Measurements from ENCODE around the gene MRO. TPM values are rescaled to one million over a fixed set of nuclear protein-coding genes. Genes with fewer than 3 reads are reported as not detected.

MRO gene
- total RNA-seq, 1 experiment from 2014 or later, result not detected

GRCh38 chr18:50806208-50806616 lies 13.6 kb downstream of the MRO start:
- TF ChIP-seq CTCF (IDR thresholded peaks at IDR 0.05), result no peak
- TF ChIP-seq POLR2AphosphoS5 (IDR thresholded peaks at IDR 0.05; ENCODE audit: low read depth, low read length), result no peak
- no peak for TF ChIP-seq TCF7L2 (IDR thresholded peaks at IDR 0.05; ENCODE audit: low read depth, low read length)
- TF ChIP-seq SIN3A (IDR thresholded peaks at IDR 0.05; ENCODE audit: borderline replicate concordance, insufficient read depth, low read depth, low read length), result no peak
- TF ChIP-seq REST (IDR thresholded peaks at IDR 0.05; ENCODE audit: insufficient read depth in 1 of 2, low read depth in 2 of 2, low read length in 1 of 2), result no peak
- DNase-seq (ENCODE audit: low read depth, low spot score) (no peak), ATAC-seq (no peak)
- in situ Hi-C loops (cut with HindIII; ENCODE audit: low pct_unique_long_range_greater_than_20kb, low sequenced_read_pairs) (no loop called here), intact Hi-C loops (cut with micrococcal nuclease; ENCODE audit: unreplicated experiment) (no loop called here)
- ChIA-PET POLR2A (no interaction called here), CTCF (no interaction called here)
- Histone ChIP-seq H3K4me1 (ENCODE audit: control insufficient read depth, insufficient read depth, low read length) (no peaks in the 10 kb centered on the region), H3K27ac (ENCODE audit: low read length) (no peak overlapping the region), H3K36me3 (ENCODE audit: control insufficient read depth, insufficient read depth, low read length) (no peaks in the 10 kb centered on the region), H3K4me3 (ENCODE audit: low read depth in 2 of 2, low read length in 2 of 2) (no peak overlapping the region), H3K9me3 (ENCODE audit: control insufficient read depth, insufficient read depth, low read depth, low read length) (no peaks in the 10 kb centered on the region), H3K27me3 (ENCODE audit: control insufficient read depth, insufficient read depth, low read length) (no peaks in the 10 kb centered on the region; the same call in 1 of the 2 replicates)
- BruUV-seq (replicated peaks), result no TSS peak

DNA sequence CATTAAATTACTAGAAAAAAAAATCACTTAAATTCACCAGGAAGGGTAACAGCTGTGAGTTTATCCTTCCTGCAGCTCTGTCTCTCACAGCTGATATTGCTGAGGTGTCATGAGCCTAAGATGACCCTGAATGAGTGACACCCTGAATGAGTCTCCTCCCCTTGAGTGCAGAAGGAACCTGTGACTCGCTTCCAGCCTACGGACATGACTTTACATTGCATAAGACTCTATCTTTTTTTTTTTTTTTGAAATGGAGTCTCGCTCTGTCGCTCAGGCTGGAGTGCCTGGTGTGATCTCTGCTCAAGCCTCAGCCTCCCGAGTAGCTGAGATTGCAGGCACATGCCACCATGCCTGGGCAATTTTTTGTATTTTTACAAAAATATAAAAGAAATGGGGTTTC lies 14.1 kb downstream of the MRO start:
- no TSS peak for BruUV-seq (replicated peaks)
- DNase-seq (ENCODE audit: low read depth, low spot score) (no peak), ATAC-seq (no peak)
- in situ Hi-C loops (cut with HindIII; ENCODE audit: low pct_unique_long_range_greater_than_20kb, low sequenced_read_pairs) (no loop called here), intact Hi-C loops (cut with micrococcal nuclease; ENCODE audit: unreplicated experiment) (no loop called here)
- no peak overlapping the region for H3K4me3 ChIP-seq (ENCODE audit: low read depth in 2 of 2, low read length in 2 of 2)
- no peaks in the 10 kb centered on the region; the same call in 1 of the 2 replicates for H3K27me3 ChIP-seq (ENCODE audit: control insufficient read depth, insufficient read depth, low read length)
- ChIA-PET CTCF (no interaction called here), POLR2A (no interaction called here)
- TF ChIP-seq TCF7L2 (IDR thresholded peaks at IDR 0.05; ENCODE audit: low read depth, low read length) (no peak), REST (IDR thresholded peaks at IDR 0.05; ENCODE audit: insufficient read depth in 1 of 2, low read depth in 2 of 2, low read length in 1 of 2) (no peak), CTCF (IDR thresholded peaks at IDR 0.05) (no peak), SIN3A (IDR thresholded peaks at IDR 0.05; ENCODE audit: borderline replicate concordance, insufficient read depth, low read depth, low read length) (no peak), POLR2AphosphoS5 (IDR thresholded peaks at IDR 0.05; ENCODE audit: low read depth, low read length) (no peak)
- H3K4me1 ChIP-seq (ENCODE audit: control insufficient read depth, insufficient read depth, low read length), result no peaks in the 10 kb centered on the region
- no peaks in the 10 kb centered on the region for H3K36me3 ChIP-seq (ENCODE audit: control insufficient read depth, insufficient read depth, low read length)
- no peaks in the 10 kb centered on the region for H3K9me3 ChIP-seq (ENCODE audit: control insufficient read depth, insufficient read depth, low read depth, low read length)
- no peak overlapping the region for H3K27ac ChIP-seq (ENCODE audit: low read length)
